ENCODE results near the gene PAK4.

PAK4 gene

GRCh38 chr19:39122934-39123731, 2.5 kb upstream of the PAK4 start:
- TF ChIP-seq TCF12 (IDR thresholded peaks at IDR 0.05; ENCODE audit: low read depth) = no peak
- TF ChIP-seq CEBPB (IDR thresholded peaks at IDR 0.05) = no peak
- TF ChIP-seq EP300 (IDR thresholded peaks at IDR 0.05; ENCODE audit: borderline replicate concordance) = no peak
- TF ChIP-seq TEAD4 (IDR thresholded peaks at IDR 0.05) = no peak
- no peak for TF ChIP-seq RAD21 (IDR thresholded peaks at IDR 0.05; ENCODE audit: low read depth)
- no peak for TF ChIP-seq YY1 (IDR thresholded peaks at IDR 0.05; ENCODE audit: low read depth)
- no peak for TF ChIP-seq REST (IDR thresholded peaks at IDR 0.05; ENCODE audit: low read depth)
- TF ChIP-seq TAF1 (IDR thresholded peaks at IDR 0.05; ENCODE audit: low read depth) = no peak
- no peak for TF ChIP-seq ZBTB7A (IDR thresholded peaks at IDR 0.05; ENCODE audit: low read depth)
- no peak for TF ChIP-seq NFIC (IDR thresholded peaks at IDR 0.05)
- TF ChIP-seq USF1 (IDR thresholded peaks at IDR 0.05) = no peak
- no peak for TF ChIP-seq FOXM1 (IDR thresholded peaks at IDR 0.05; ENCODE audit: borderline replicate concordance, low read depth)
- TF ChIP-seq MAX (IDR thresholded peaks at IDR 0.05) = no peak
- no peak for TF ChIP-seq EGR1 (IDR thresholded peaks at IDR 0.05)

- TF ChIP-seq FOXM1 (IDR thresholded peaks at IDR 0.05; ENCODE audit: borderline replicate concordance, low read depth) = no peak
- no peak for TF ChIP-seq YY1 (IDR thresholded peaks at IDR 0.05; ENCODE audit: low read depth)
- TF ChIP-seq USF1 (IDR thresholded peaks at IDR 0.05) = no peak
- TF ChIP-seq MAX (IDR thresholded peaks at IDR 0.05) = no peak
- TF ChIP-seq CEBPB (IDR thresholded peaks at IDR 0.05) = no peak
- TF ChIP-seq RAD21 (IDR thresholded peaks at IDR 0.05; ENCODE audit: low read depth) = no peak
- TF ChIP-seq CREB1 (IDR thresholded peaks at IDR 0.05; ENCODE audit: low read depth) = no peak
- TF ChIP-seq TCF12 (IDR thresholded peaks at IDR 0.05; ENCODE audit: low read depth) = no peak
- TF ChIP-seq ZBTB7A (IDR thresholded peaks at IDR 0.05; ENCODE audit: low read depth) = no peak
- TF ChIP-seq TEAD4 (IDR thresholded peaks at IDR 0.05) = no peak
- no peak for TF ChIP-seq TAF1 (IDR thresholded peaks at IDR 0.05; ENCODE audit: low read depth)
- TF ChIP-seq EGR1 (IDR thresholded peaks at IDR 0.05) = no peak
- TF ChIP-seq REST (IDR thresholded peaks at IDR 0.05; ENCODE audit: low read depth) = no peak
- no peak for TF ChIP-seq NFIC (IDR thresholded peaks at IDR 0.05)
- TF ChIP-seq EP300 (IDR thresholded peaks at IDR 0.05; ENCODE audit: borderline replicate concordance) = no peak
Observed at GRCh38 chr19:39124136-39124764, 1.3 kb upstream of the PAK4 start.

- TF ChIP-seq CEBPB (IDR thresholded peaks at IDR 0.05) (no peak), USF1 (IDR thresholded peaks at IDR 0.05) (no peak), MAX (IDR thresholded peaks at IDR 0.05) (no peak; the same call in 1 of the 2 replicates), EP300 (IDR thresholded peaks at IDR 0.05; ENCODE audit: borderline replicate concordance) (no peak), TAF1 (IDR thresholded peaks at IDR 0.05; ENCODE audit: low read depth) (no peak), RAD21 (IDR thresholded peaks at IDR 0.05; ENCODE audit: low read depth) (no peak), EGR1 (IDR thresholded peaks at IDR 0.05) (no peak), TCF12 (IDR thresholded peaks at IDR 0.05; ENCODE audit: low read depth) (no peak), REST (IDR thresholded peaks at IDR 0.05; ENCODE audit: low read depth) (no peak), ZBTB7A (IDR thresholded peaks at IDR 0.05; ENCODE audit: low read depth) (no peak), TEAD4 (IDR thresholded peaks at IDR 0.05) (no peak)
Observed at GRCh38 chr19:39125199-39125553, 410 bp upstream of the PAK4 start.
